GM12875 (cell line): ENCODE results near the gene CACNA1E.

Experiments
- H3K4me3 ChIP-seq: one replicate; pipeline ENCODE4 v1.5.1; 2011; ENCODE audit warnings: low read depth, low read length, control low read depth
- CTCF ChIP-seq: IDR thresholded peaks from 2 replicates; pipeline ENCODE4 v1.5.1; 2011; ENCODE audit warnings: low read depth, mild to moderate bottlenecking, control low read depth, inconsistent platforms, low read length, moderate library complexity, borderline replicate concordance; ENCODE audit not compliant: insufficient read depth

The CACNA1E gene

GRCh38 chr1:181793831-181794230 lies 310.5 kb downstream of the CACNA1E start:
- no peak for TF ChIP-seq CTCF
- no peak overlapping the region for H3K4me3 ChIP-seq

- no peak overlapping the region for H3K4me3 ChIP-seq
- TF ChIP-seq CTCF = no peak
Measured at GRCh38 chr1:181794332-181794731, 311.0 kb downstream of the CACNA1E start.

DNA sequence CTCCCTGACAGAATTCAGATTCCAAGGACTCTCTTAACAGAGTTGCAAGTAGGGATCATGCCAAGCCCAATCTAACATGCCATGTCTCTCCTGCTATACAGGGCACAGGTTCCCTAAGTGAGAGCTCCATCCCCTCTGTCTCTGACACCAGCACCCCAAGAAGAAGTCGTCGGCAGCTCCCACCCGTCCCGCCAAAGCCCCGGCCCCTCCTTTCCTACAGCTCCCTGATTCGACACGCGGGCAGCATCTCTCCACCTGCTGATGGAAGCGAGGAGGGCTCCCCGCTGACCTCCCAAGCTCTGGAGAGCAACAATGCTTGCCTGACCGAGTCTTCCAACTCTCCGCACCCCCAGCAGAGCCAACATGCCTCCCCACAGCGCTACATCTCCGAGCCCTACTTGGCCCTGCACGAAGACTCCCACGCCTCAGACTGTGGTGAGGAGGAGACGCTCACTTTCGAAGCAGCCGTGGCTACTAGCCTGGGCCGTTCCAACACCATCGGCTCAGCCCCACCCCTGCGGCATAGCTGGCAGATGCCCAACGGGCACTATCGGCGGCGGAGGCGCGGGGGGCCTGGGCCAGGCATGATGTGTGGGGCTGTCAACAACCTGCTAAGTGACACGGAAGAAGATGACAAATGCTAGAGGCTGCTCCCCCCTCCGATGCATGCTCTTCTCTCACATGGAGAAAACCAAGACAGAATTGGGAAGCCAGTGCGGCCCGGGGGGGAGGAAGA lies 315.0 kb downstream of the CACNA1E start:
- no peak overlapping the region for H3K4me3 ChIP-seq
- no peak for TF ChIP-seq CTCF

DNA sequence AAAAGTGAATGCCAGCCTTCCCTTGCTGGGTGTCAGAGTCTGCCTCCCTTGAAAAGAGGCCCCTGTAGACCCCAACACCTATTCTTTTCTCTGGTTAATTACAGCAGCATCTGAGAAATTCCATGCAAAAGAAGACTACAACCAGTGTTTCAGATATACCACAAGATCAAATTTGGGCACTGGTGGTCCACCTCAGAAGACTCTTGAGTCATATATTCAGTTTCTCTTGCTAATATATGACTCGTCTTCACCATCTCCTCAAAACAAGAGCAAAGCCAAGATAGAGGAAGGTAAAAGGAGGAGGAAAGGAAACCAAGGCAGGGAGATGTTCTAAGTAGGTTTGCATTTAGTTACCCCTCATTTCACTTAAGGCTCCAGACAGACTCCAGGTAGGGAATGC lies 318.3 kb downstream of the CACNA1E start:
- no peak overlapping the region for H3K4me3 ChIP-seq
- no peak for TF ChIP-seq CTCF

DNA sequence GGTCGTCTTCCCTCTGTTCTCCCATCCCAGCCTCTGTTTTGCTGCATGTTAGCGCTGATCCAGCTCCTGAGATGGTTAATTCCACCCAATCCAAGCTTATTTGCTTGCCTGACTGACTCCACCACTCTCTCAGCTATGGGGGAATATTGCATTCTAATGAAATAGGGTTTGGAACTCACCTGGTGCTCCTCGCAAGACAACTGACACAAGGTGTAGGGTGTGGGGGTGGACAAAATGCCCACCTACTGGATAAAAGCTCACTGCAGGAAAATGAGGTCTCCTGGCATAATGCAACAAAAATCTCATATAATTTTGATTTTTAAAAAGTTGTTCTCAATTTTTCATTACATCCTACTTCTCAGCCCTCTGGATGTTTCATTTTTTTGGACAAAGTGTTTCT lies 319.1 kb downstream of the CACNA1E start:
- no peak for TF ChIP-seq CTCF
- no peak overlapping the region for H3K4me3 ChIP-seq

- no peak for TF ChIP-seq CTCF
- no peak overlapping the region for H3K4me3 ChIP-seq
Measured at GRCh38 chr1:181803421-181803820, 320.1 kb downstream of the CACNA1E start.

DNA sequence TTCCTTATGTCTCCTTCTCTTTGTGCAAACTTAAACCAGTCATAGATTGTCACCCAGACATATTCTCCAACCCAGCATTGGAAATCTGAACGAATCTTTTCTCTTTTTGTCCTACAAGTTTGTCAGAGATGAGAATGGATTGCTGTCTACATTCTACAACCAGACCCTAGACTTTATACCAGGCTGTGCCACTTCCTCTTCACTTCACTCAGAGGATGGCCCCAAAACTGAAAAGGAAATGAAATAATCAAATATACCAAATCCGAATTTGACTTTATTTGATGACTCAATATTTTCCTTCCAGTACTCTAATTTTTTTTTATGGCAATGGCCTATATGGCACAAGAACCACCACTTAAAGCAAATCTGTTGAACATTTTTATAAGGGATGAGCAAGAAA lies 321.7 kb downstream of the CACNA1E start:
- no peak overlapping the region for H3K4me3 ChIP-seq
- TF ChIP-seq CTCF = no peak
